Activated T-helper 9 cell treated with anti-CD3 and anti-CD28 coated beads, Interleukin-2, amount 50 U/mL, for 16 hours (primary cell): ENCODE data around the gene FOXD2.
"Not testable (repeated sequence)": the region's sequence is repeated elsewhere in the genome, so short reads cannot be mapped to it uniquely, and the experiment has no call there.

ENCODE experiments used
- DNase-seq: peaks from one replicate; pipeline ENCODE4 v3.0.0-alpha.2; 2020; ENCODE audit warnings: low read depth

The FOXD2 gene

DNA sequence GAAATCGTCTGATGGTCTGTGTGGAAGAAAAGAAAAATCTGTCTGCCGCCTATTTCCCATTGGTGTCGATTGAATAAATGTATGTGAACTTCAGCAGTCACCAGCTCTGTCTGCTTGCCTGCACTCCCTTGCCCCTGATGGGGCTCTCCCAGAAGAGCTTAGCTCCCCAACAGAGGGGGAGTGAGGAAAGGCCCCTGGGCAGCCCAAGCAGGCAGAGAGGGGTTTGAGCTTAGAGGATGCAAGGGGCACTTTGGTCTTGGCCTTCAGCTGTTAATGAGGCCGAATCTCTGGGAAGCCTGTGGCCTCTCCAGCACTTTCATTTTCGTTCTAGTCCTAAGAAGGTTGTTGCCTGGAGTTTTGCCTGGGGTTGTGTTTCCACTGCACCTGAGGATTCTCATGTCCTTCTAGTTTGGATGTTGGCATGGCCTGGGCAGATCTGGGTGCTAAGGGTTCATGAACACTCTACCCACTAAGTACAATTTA, 2.8 kb downstream of the FOXD2 start:
- no peak for DNase-seq

DNA sequence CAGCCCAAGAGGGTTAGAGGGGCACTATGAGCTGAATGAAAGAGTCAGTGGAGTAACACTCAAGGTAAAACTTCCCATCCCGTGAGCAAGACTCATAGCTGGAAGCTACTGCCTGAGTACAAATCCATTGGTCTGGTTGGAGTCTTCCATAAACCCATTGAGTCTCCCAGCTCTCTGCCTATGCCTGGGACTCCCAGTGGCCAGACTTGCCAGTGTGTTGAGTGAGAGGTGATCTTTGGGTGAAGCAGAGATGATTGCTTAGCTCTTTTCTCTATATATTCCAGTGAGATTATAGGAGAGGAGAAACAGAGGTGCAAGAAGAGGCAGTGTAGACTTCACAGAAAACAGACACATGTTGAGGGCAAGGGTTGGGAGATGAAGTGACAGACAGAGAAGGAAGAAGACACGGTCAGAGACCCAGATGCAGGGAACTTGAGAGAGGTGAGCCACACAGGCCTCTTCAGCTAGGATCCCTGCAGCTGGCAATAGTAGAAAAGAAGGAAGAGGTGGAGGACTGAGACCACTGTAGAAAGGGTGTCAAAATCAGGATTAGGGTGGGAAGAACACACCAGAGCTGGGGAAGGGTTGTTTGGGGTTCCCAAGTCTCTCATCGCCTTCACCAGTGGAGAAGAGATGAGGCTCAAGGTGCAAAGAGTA, 3.7 kb downstream of the FOXD2 start:
- DNase-seq: no peak

DNA sequence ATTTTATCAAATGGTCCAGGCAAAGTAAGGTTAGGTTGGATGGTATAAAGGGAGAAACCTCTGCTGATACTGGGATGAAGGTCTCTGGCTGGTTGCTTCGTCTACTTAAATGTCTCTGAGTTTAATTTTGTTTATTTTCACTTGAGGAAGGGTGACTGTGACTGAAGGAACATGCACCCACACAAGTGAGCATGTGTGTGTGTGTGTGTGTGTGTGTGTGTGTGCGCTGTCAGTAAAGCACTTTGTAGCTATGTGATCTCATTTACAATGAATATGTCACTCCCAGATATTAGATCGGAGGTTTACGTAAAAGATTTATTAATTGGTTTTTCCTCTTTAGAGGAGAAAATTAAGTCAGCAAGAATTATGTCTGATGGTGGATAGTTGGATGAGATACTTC, 4.4 kb downstream of the FOXD2 start:
- DNase-seq: no peak

DNA sequence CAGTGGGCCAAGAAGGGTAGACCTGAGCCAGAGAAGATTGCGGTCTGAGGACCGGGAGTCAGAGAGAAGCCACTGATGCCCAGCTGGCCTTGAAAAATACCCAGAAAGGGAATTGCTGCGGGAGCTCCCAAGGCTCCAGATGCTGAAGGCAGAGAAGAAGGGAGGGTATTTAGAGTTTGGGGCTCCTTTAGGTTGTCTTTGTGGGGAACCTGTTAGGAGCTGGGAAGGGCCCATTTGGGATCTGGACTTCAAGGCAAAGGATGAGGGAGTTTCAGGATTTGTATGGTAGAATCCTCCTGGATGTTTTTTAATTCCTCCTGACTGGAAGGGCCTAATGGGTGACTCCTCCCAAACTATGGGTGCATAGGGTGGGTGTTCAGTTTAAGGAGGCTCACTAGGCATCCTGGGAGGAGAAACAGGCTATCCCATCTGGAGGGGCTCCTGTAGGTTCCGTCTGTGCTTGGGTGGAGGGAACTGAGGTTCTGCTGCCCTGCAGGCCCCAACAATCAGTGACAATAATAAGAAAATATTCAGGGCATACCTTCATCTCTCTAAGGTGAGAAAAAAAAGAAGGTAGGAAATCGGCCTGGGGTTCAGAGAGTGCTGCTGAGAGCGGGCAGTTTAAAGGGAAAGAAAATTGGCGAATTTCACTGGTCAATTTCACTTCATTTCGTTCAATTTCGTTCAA, 5.1 kb downstream of the FOXD2 start:
- no peak for DNase-seq

DNA sequence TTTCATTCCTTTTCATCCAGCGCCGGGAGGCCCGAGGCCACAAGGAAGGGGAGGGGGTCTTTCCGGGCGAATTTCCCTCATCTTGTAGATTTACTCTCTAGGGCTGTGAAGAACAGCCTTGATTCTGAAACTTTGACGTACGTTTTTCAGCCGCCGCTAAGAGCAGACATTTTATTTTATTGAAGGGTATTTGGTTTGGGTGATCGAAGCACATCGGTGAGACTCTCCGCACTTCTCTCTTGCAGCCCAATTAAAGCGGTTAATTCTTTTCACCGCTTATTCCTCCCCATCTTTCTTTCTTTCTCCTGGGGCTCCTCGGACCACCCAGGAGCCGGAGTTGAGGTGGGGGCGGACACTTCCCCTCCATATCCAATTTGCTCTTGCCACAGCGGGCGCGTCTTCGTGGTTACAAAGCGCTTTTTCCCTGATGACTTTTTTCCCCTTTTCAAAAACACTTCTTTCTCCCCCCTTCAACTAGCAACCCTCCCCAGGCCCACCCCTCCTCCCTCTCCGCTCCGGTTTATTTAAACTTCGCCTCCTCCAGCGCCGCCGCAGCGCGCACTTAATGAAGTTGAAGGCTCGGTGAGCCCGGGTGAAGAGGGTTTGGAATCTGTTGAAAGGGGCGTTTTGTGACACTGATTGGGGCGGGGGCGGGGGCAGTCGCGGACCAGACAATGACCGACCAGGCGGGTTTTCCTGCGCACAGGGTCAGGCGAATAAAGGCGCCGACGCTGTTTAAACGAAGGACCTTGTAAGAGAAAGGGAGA, 5.9 kb downstream of the FOXD2 start:
- DNase-seq: no peak

GRCh38 chr1:47444297-47444561, 6.4 kb downstream of the FOXD2 start:
- no peak for DNase-seq

DNA sequence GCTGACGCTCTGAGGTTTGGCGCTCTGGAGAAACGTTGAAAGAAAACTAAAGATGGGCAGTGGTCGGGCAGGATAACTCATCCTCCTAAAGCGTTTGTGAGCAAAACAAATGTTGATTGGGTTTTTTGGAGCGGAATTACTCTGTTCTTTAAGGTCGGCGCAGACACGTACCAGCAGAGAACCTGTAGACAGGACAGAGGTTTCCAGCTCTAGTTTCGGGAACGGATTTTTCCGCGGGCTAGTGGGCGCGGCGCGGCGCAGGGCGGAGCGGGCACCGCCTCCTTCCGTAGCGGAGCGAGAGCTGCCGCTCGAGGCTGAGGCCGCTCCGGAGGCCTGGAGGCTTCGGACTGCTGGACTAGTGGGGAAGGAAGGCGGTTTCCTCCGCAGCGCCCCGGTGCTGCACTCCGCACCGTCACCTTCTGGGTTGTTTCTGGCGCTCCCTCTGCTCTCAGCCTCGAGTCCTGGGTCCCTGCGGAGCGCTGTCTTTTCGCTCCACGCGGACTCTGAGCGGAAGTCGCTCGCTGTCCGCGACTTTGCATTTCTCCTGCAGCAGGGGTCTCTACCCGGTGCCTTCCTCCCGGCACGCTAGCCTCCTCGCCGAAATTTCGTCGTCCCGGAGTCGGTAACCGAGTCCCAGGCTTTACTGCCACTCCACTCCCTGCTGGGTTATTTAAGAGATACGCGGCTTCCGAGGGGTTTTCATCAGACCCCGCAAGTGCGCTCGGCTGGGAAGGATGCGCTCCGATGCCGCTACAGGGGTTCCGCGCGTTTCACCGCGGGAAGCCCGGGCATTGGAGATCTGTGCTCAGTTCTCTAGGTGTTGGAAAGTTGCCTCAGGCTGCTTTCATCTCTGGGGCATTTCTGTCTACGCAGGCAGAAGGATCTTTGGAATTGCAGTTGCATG, 7.0 kb downstream of the FOXD2 start:
- DNase-seq: no peak

GRCh38 chr1:47445823-47446550, 8.1 kb downstream of the FOXD2 start:
- DNase-seq: no peak

GRCh38 chr1:47448462-47449222, 10.8 kb downstream of the FOXD2 start:
- no peak for DNase-seq

DNA sequence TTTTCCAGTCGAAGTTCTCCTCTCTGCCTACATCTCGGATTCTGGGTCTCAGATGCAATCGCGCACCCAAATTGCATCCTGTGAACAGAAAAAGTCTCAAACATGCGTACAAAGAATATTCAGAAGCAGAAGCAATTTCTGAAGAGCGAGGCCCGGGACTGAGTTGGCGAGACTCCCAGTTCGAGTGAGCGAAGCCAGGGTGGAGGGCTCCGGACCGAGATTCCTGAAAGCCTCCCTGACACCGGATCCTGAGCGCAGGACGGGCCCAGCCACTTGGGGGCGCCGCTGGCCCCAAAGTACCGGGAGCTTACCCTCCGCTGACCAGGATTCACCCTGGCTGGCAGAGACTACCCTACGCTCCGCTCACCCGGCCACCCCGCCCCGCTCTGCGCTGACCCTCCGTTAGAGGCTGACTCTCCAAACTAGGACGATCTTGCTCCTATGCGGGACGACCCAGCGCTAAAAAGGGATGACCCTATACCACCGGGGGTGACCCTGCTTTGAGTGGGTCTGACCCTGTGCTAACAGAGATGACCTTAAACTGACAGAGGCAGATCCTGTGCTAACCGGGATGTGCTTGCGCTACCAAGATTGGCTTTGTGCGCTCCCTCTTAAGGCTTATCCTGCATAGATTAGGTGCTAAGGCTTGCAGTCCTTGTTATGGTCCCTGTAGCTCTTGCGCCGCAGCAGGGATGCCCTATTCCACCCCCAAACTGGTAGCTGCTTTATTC, 12.1 kb downstream of the FOXD2 start:
- no peak for DNase-seq

- DNase-seq: no peak
Observed at GRCh38 chr1:47450606-47451005, 12.8 kb downstream of the FOXD2 start.

DNA sequence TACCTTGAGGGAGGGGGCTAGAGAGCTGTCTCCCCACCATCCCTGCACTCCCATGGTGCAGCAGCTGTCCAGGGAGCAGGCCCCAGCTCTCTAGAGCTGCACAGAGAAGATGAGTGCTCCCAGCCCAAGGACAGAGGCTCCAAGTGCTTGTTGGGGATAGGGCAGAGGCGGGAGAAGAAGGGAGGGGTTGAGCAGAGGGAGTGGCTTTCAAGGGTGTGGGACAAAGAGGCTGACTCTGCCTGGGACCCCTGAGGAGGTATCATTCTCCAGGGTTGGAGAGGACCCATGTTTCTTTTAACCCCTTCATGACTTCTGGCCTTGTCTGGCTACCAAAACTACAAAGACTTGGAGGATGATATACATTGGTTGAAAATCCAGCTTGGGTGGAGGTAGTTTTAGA, 14.6 kb downstream of the FOXD2 start:
- no peak for DNase-seq

- not testable (repeated sequence) for DNase-seq
Observed at GRCh38 chr1:47453910-47454309, 16.1 kb downstream of the FOXD2 start.

- DNase-seq: no peak
Observed at GRCh38 chr1:47456250-47456649, 18.4 kb downstream of the FOXD2 start.

DNA sequence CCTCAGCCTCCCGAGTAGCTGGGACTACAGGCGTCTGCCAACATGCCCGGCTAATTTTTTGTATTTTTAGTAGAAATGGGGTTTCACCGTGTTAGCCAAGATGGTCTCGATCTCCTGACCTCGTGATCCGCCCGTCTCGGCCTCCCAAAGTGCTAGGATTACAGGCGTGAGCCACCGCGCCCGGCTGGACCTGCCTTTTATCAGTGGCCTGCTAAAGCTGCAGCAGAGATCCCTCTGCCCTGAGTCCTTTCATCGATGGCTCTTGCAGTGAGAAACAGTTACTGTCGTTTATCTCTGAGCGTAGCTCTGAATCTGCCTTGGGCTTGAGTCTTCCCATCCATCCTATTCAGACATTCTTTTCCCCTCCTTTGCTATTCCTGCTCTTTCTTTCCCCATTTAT, 19.7 kb downstream of the FOXD2 start:
- not testable (repeated sequence) for DNase-seq

- no peak for DNase-seq
Observed at GRCh38 chr1:47459253-47459788, 21.5 kb downstream of the FOXD2 start.

DNA sequence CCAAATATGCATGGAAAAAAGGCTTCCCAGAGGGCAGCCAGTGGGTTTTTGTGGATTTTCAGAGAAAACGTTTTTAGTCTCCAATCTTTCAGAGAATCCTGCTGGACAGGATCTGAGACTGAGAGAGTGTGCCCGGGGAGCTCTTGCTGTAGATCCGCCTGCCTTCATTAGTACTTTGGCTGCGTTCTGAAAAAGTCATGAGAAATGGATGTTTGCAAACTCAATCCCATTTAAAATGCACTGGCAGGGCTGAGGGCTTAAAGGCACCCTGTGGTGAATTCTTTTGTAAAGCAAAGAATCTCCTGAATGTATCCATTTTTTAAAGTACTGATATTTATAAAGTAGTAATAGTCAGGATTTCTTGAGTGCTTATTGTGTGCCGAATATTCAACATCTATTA, 22.2 kb downstream of the FOXD2 start:
- DNase-seq: no peak

- DNase-seq: no peak
Observed at GRCh38 chr1:47460456-47460855, 22.6 kb downstream of the FOXD2 start.

DNA sequence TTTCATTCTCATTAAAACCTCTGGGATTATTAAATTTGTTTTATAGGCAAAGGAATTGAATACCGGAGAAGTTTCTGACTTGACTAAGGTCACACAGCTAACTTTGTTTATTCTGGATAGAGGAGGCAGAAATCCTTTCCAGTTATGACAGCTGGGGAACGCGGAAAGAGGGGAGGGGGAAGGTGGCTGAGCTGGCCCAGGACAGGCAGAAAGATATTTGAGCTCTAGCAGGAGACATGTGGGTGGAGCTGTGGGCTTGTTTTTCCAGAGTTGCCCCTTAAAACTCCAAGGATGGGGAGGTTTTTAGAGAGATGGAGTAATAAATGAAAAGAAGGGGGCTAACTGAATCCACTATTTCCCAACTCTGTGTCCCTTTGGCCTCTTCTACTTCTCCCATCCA, 27.8 kb downstream of the FOXD2 start:
- no peak for DNase-seq
